Trophoblast cell (in vitro differentiated cells and primary cell): ENCODE measurements around the gene ATF4.

Experiments used
- DNase-seq, 2 donors: peaks; one replicate each; pipeline ENCODE4 v3.0.0-alpha.2; 2016
- H2AFZ ChIP-seq: 2 replicates; pipeline ENCODE4 v1.6.1; 2013; ENCODE audit warnings: low read length, moderate library complexity, mild to moderate bottlenecking; ENCODE audit not compliant: insufficient read depth, poor library complexity
- H2AK5ac ChIP-seq: 2 replicates; pipeline ENCODE4 v1.6.1; 2013; ENCODE audit warnings: mild to moderate bottlenecking, low read length
- H2BK120ac ChIP-seq: 2 replicates; pipeline ENCODE4 v1.6.1; 2013; ENCODE audit warnings: low read length, mild to moderate bottlenecking, moderate library complexity; ENCODE audit not compliant: insufficient read depth, poor library complexity
- H2BK12ac ChIP-seq: 2 replicates; pipeline ENCODE4 v1.6.1; 2013; ENCODE audit warnings: mild to moderate bottlenecking, low read length, moderate library complexity
- H2BK5ac ChIP-seq: 2 replicates; pipeline ENCODE4 v1.6.1; 2013; ENCODE audit warnings: low read length, low read depth, moderate library complexity, mild to moderate bottlenecking; ENCODE audit not compliant: poor library complexity
- H3K14ac ChIP-seq: 2 replicates; pipeline ENCODE4 v1.6.1; 2013; ENCODE audit warnings: mild to moderate bottlenecking, low read length
- H3K18ac ChIP-seq: 2 replicates; pipeline ENCODE4 v1.6.1; 2013; ENCODE audit warnings: mild to moderate bottlenecking, low read length
- H3K23ac ChIP-seq: 2 replicates; pipeline ENCODE4 v1.6.1; 2013; ENCODE audit warnings: low read length
- H3K27ac ChIP-seq: 2 replicates; pipeline ENCODE4 v1.5.1; 2013; ENCODE audit warnings: low read depth, mild to moderate bottlenecking, inconsistent platforms, low read length, moderate library complexity
- H3K27me3 ChIP-seq: 2 replicates; pipeline ENCODE4 v1.6.1; 2013; ENCODE audit warnings: inconsistent platforms, mild to moderate bottlenecking, low read length, moderate library complexity; ENCODE audit not compliant: insufficient read depth
- H3K36me3 ChIP-seq, 2 experiments: 1 replicate in 1 of 2; 2 replicates in 1 of 2; pipeline ENCODE4 v1.6.1; 2013; ENCODE audit warnings: low read length in 2 of 2, mild to moderate bottlenecking in 2 of 2, moderate library complexity in 1 of 2; ENCODE audit not compliant: insufficient read depth in 2 of 2, control insufficient read depth in 1 of 2
- H3K4ac ChIP-seq: 2 replicates; pipeline ENCODE4 v1.6.1; 2013; ENCODE audit warnings: low read depth, mild to moderate bottlenecking, low read length, moderate library complexity
- H3K4me1 ChIP-seq, 2 experiments: 1 replicate in 1 of 2; 2 replicates in 1 of 2; pipeline ENCODE4 v1.6.1; 2013; ENCODE audit warnings: low read length in 2 of 2, mild to moderate bottlenecking in 2 of 2, moderate library complexity in 1 of 2; ENCODE audit not compliant: insufficient read depth in 2 of 2, control insufficient read depth in 1 of 2
- H3K4me2 ChIP-seq: 2 replicates; pipeline ENCODE4 v1.6.1; 2013; ENCODE audit warnings: inconsistent platforms, mild to moderate bottlenecking, low read length, moderate library complexity
- H3K4me3 ChIP-seq: 2 replicates; pipeline ENCODE4 v1.5.1; 2013; ENCODE audit warnings: mild to moderate bottlenecking, low read depth, low read length, inconsistent platforms
- H3K79me1 ChIP-seq: one replicate; pipeline ENCODE4 v1.6.1; 2013; ENCODE audit warnings: low read length
- H3K79me2 ChIP-seq: 2 replicates; pipeline ENCODE4 v1.6.1; 2013; ENCODE audit warnings: low read length, mild to moderate bottlenecking; ENCODE audit not compliant: control insufficient read depth, insufficient read depth, poor library complexity
- H3K9ac ChIP-seq: 2 replicates; pipeline ENCODE4 v1.6.1; 2013; ENCODE audit warnings: mild to moderate bottlenecking, low read length
- H3K9me3 ChIP-seq: 2 replicates; pipeline ENCODE4 v1.6.1; 2013; ENCODE audit warnings: low read depth, mild to moderate bottlenecking, control low read depth, inconsistent platforms, low read length; ENCODE audit not compliant: insufficient read depth
- H4K12ac ChIP-seq: 2 replicates; pipeline ENCODE4 v1.6.1; 2013; ENCODE audit warnings: low read depth, mild to moderate bottlenecking, low read length, moderate library complexity
- H4K8ac ChIP-seq: 2 replicates; pipeline ENCODE4 v1.6.1; 2013; ENCODE audit warnings: low read depth, mild to moderate bottlenecking, low read length, moderate library complexity
- H4K91ac ChIP-seq: one replicate; pipeline ENCODE4 v1.6.1; 2013; ENCODE audit warnings: low read depth, mild to moderate bottlenecking, low read length, moderate library complexity
- WGBS: extraction: QIAGEN DNeasy Blood & Tissue Kit; methylation state at CpG from one replicate; pipeline ENCODE4 v1.1.7; 2013; ENCODE audit warnings: missing lambda C conversion rate; ENCODE audit not compliant: insufficient read length, insufficient coverage; ENCODE audit errors: extremely low coverage; 5-methylcytosine and 5-hydroxymethylcytosine counted together

Gene ATF4

GRCh38 chr22:39490135-39490798, 30.1 kb upstream of the ATF4 start:
- peak; percentile 40 to 70 for DNase-seq
- no peak overlapping the region for H3K9ac ChIP-seq
- H2AFZ ChIP-seq, result no peak overlapping the region
- no peaks in the 10 kb centered on the region for H3K27me3 ChIP-seq
- no peaks in the 10 kb centered on the region for H3K79me2 ChIP-seq
- H4K12ac ChIP-seq, result no peak overlapping the region
- H2BK5ac ChIP-seq, result no peak overlapping the region
- no peak overlapping the region for H3K4ac ChIP-seq
- H2BK120ac ChIP-seq, result no peak overlapping the region
- peaks cover 3% of the 10 kb centered on the region for H3K9me3 ChIP-seq
- no peak overlapping the region for H4K91ac ChIP-seq
- no peak overlapping the region for H3K18ac ChIP-seq
- peaks cover 12 to 20% of the 10 kb centered on the region in 2 experiments for H3K36me3 ChIP-seq
- H3K79me1 ChIP-seq, result peaks cover 3% of the 10 kb centered on the region
- no peak overlapping the region for H3K27ac ChIP-seq
- no peak overlapping the region for H3K4me3 ChIP-seq
- no peak overlapping the region for H3K23ac ChIP-seq
- WGBS, result no CpG with 5 or more reads among the region's 13 CpGs
- H4K8ac ChIP-seq, result no peak overlapping the region
- H3K4me2 ChIP-seq, result no peak overlapping the region
- peaks cover 6 to 9% of the 10 kb centered on the region in 2 experiments for H3K4me1 ChIP-seq
- H2BK12ac ChIP-seq, result no peak overlapping the region
- no peak overlapping the region for H3K14ac ChIP-seq
- H2AK5ac ChIP-seq, result no peak overlapping the region

GRCh38 chr22:39490966-39491680, 29.2 kb upstream of the ATF4 start:
- Histone ChIP-seq H3K4me1 (peaks cover 8 to 9% of the 10 kb centered on the region in 2 experiments), H2BK12ac (no peak overlapping the region), H4K91ac (no peak overlapping the region), H3K14ac (no peak overlapping the region), H3K23ac (no peak overlapping the region), H3K36me3 (peaks cover 12 to 20% of the 10 kb centered on the region in 2 experiments), H4K8ac (no peak overlapping the region), H3K4me3 (no peak overlapping the region), H3K79me1 (peaks cover 3% of the 10 kb centered on the region), H3K27me3 (no peaks in the 10 kb centered on the region), H2BK5ac (no peak overlapping the region), H2AFZ (no peak overlapping the region), H3K4me2 (no peak overlapping the region), H2AK5ac (no peak overlapping the region), H3K27ac (no peak overlapping the region), H3K18ac (no peak overlapping the region), H3K9me3 (peaks cover 3% of the 10 kb centered on the region), H3K4ac (no peak overlapping the region), H2BK120ac (no peak overlapping the region), H4K12ac (no peak overlapping the region), H3K79me2 (no peaks in the 10 kb centered on the region), H3K9ac (no peak overlapping the region)
- no peak for DNase-seq
- no CpG with 5 or more reads among the region's 9 CpGs for WGBS

GRCh38 chr22:39491696-39492095, 28.7 kb upstream of the ATF4 start:
- no peak overlapping the region for H2AK5ac ChIP-seq
- H2BK12ac ChIP-seq, result no peak overlapping the region
- H3K18ac ChIP-seq, result no peak overlapping the region
- no peak overlapping the region for H4K91ac ChIP-seq
- peaks cover 3% of the 10 kb centered on the region for H3K9me3 ChIP-seq
- no peaks in the 10 kb centered on the region for H3K79me2 ChIP-seq
- no peak for DNase-seq
- H3K14ac ChIP-seq, result no peak overlapping the region
- H3K23ac ChIP-seq, result no peak overlapping the region
- no peak overlapping the region for H2BK120ac ChIP-seq
- H3K79me1 ChIP-seq, result peaks cover 3% of the 10 kb centered on the region
- H3K27ac ChIP-seq, result no peak overlapping the region
- H3K4ac ChIP-seq, result no peak overlapping the region
- no peak overlapping the region for H2BK5ac ChIP-seq
- H3K4me2 ChIP-seq, result no peak overlapping the region
- H3K4me3 ChIP-seq, result no peak overlapping the region
- no CpG with 5 or more reads among the region's 6 CpGs for WGBS
- H3K36me3 ChIP-seq, result peaks cover 12 to 20% of the 10 kb centered on the region in 2 experiments
- no peak overlapping the region for H4K8ac ChIP-seq
- H4K12ac ChIP-seq, result no peak overlapping the region
- H3K27me3 ChIP-seq, result no peaks in the 10 kb centered on the region
- H2AFZ ChIP-seq, result no peak overlapping the region
- H3K9ac ChIP-seq, result no peak overlapping the region
- peaks cover 9% of the 10 kb centered on the region in 2 experiments for H3K4me1 ChIP-seq

- Histone ChIP-seq H4K91ac (no peak overlapping the region), H2BK5ac (no peak overlapping the region), H3K14ac (no peak overlapping the region), H2AFZ (no peak overlapping the region), H3K79me2 (no peaks in the 10 kb centered on the region), H3K79me1 (peaks cover 3% of the 10 kb centered on the region), H3K9me3 (peaks cover 3% of the 10 kb centered on the region), H3K27ac (no peak overlapping the region), H3K4me1 (peaks cover 9% of the 10 kb centered on the region in 2 experiments), H3K18ac (no peak overlapping the region), H2BK12ac (no peak overlapping the region), H4K8ac (no peak overlapping the region), H3K23ac (no peak overlapping the region), H3K27me3 (no peaks in the 10 kb centered on the region), H3K36me3 (peaks cover 12 to 20% of the 10 kb centered on the region in 2 experiments), H2BK120ac (no peak overlapping the region), H3K4ac (no peak overlapping the region), H2AK5ac (no peak overlapping the region), H3K9ac (no peak overlapping the region), H3K4me2 (no peak overlapping the region), H4K12ac (no peak overlapping the region), H3K4me3 (no peak overlapping the region)
- WGBS, result no CpG with 5 or more reads among the region's 3 CpGs
- no peak for DNase-seq
Measured at GRCh38 chr22:39492186-39492585, 28.2 kb upstream of the ATF4 start.
